Measurements from ENCODE around the gene BORCS5.

Gene BORCS5

GRCh38 chr12:12353276-12353675 is 3.6 kb upstream of the BORCS5 start:
- DNase-seq (ENCODE audit: low read depth, low spot score), result no peak

GRCh38 chr12:12353807-12354206 is 3.1 kb upstream of the BORCS5 start:
- DNase-seq (ENCODE audit: low read depth, low spot score), result no peak

- no peak for DNase-seq (ENCODE audit: low read depth, low spot score)
Observed at GRCh38 chr12:12356467-12356895, 397 bp upstream of the BORCS5 start.

GRCh38 chr12:12357719-12358461 is 1.0 kb downstream of the BORCS5 start:
- no peak for DNase-seq (ENCODE audit: low read depth, low spot score)

- DNase-seq (ENCODE audit: low read depth, low spot score), result no peak
Observed at GRCh38 chr12:12358528-12358927, 1.6 kb downstream of the BORCS5 start.

GRCh38 chr12:12364787-12365445 is 8.0 kb downstream of the BORCS5 start:
- DNase-seq (ENCODE audit: low read depth, low spot score), result no peak

- DNase-seq (ENCODE audit: low read depth, low spot score), result no peak
Observed at GRCh38 chr12:12365446-12365802, 8.5 kb downstream of the BORCS5 start.

- no peak for DNase-seq (ENCODE audit: low read depth, low spot score)
Observed at GRCh38 chr12:12365931-12366431, 9.1 kb downstream of the BORCS5 start.

- no peak for DNase-seq (ENCODE audit: low read depth, low spot score)
Observed at GRCh38 chr12:12366701-12367481, 10.0 kb downstream of the BORCS5 start.

- DNase-seq (ENCODE audit: low read depth, low spot score), result no peak
Observed at GRCh38 chr12:12367482-12367998, 10.7 kb downstream of the BORCS5 start.

GRCh38 chr12:12372946-12373722 is 16.3 kb downstream of the BORCS5 start:
- DNase-seq (ENCODE audit: low read depth, low spot score), result no peak

- DNase-seq (ENCODE audit: low read depth, low spot score), result peak; percentile 17
Observed at GRCh38 chr12:12376646-12377448, 20.0 kb downstream of the BORCS5 start.

GRCh38 chr12:12378616-12379015 is 21.7 kb downstream of the BORCS5 start:
- no peak for DNase-seq (ENCODE audit: low read depth, low spot score)

- no peak for DNase-seq (ENCODE audit: low read depth, low spot score)
Observed at GRCh38 chr12:12379831-12380730, 23.2 kb downstream of the BORCS5 start.

GRCh38 chr12:12380949-12381593 is 24.2 kb downstream of the BORCS5 start:
- no peak for DNase-seq (ENCODE audit: low read depth, low spot score)

GRCh38 chr12:12381982-12382381 is 25.1 kb downstream of the BORCS5 start:
- no peak for DNase-seq (ENCODE audit: low read depth, low spot score)

GRCh38 chr12:12384571-12385340 is 27.9 kb downstream of the BORCS5 start:
- DNase-seq (ENCODE audit: low read depth, low spot score), result peak; percentile 56

GRCh38 chr12:12387501-12387900 is 30.6 kb downstream of the BORCS5 start:
- DNase-seq (ENCODE audit: low read depth, low spot score), result no peak
